ENCODE results near the gene CDK9.

DNA sequence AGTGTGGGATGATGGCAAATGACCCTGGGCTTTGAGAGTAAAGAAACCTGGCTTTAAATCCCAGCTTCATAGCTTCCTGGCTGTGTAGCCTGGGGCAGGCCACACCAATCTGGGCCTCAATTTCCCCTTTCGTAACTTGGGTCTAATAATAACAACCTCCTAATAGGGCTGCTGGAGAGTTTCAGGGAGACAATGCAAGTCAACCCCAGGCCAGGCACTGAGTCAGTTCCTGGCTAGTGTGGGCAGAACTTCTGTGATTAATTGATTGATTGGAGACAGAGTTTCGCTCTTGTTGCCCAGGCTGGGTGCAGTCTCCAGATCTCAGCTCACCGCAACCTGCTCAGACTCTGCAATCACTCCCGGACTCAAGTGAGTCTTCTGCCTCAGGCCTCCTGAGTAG, 4.0 kb upstream of the CDK9 start:
- TF ChIP-seq, protein P1, sequence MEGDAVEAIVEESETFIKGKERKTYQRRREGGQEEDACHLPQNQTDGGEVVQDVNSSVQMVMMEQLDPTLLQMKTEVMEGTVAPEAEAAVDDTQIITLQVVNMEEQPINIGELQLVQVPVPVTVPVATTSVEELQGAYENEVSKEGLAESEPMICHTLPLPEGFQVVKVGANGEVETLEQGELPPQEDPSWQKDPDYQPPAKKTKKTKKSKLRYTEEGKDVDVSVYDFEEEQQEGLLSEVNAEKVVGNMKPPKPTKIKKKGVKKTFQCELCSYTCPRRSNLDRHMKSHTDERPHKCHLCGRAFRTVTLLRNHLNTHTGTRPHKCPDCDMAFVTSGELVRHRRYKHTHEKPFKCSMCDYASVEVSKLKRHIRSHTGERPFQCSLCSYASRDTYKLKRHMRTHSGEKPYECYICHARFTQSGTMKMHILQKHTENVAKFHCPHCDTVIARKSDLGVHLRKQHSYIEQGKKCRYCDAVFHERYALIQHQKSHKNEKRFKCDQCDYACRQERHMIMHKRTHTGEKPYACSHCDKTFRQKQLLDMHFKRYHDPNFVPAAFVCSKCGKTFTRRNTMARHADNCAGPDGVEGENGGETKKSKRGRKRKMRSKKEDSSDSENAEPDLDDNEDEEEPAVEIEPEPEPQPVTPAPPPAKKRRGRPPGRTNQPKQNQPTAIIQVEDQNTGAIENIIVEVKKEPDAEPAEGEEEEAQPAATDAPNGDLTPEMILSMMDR (IDR thresholded peaks at IDR 0.05), result no peak
- TF ChIP-seq POLR2A (IDR thresholded peaks at IDR 0.05), result no peak

All from body of pancreas (tissue), 4 donors.